Liver (tissue), 9 donors: ENCODE results near the gene GCNT4. TPM values are rescaled to one million over a fixed set of nuclear protein-coding genes. Genes with fewer than 3 reads are reported as not detected.

Experiments
- DNase-seq: peaks from one replicate; pipeline ENCODE4 v3.0.0-alpha.2; 2017; ENCODE audit warnings: low spot score
- H3K27ac ChIP-seq, 2 donors: one replicate each; pipeline ENCODE4 v1.7.0; 2013; ENCODE audit warnings: inconsistent platforms in 2 of 2, low read length in 2 of 2, control low read depth in 1 of 2, low read depth in 1 of 2, mild to moderate bottlenecking in 1 of 2
- H3K27me3 ChIP-seq, 4 donors: one replicate each; pipeline versions ENCODE4 v1.6.1 to v1.7.0; 2013; ENCODE audit warnings: low read length in 3 of 4, inconsistent platforms in 1 of 4, mild to moderate bottlenecking in 1 of 4, moderate library complexity in 1 of 4; ENCODE audit not compliant: control insufficient read depth in 4 of 4, insufficient read depth in 4 of 4
- H3K36me3 ChIP-seq, 4 donors: one replicate each; pipeline versions ENCODE4 v1.6.1 to v1.7.0; 2013; ENCODE audit warnings: low read length in 3 of 4, mild to moderate bottlenecking in 3 of 4, low read depth in 1 of 4, moderate library complexity in 1 of 4; ENCODE audit not compliant: control insufficient read depth in 4 of 4, insufficient read depth in 3 of 4
- H3K4me1 ChIP-seq, 4 donors: one replicate each; pipeline versions ENCODE4 v1.6.1 to v1.7.0; 2013; ENCODE audit warnings: low read length in 3 of 4, mild to moderate bottlenecking in 3 of 4, moderate library complexity in 1 of 4; ENCODE audit not compliant: control insufficient read depth in 4 of 4, insufficient read depth in 4 of 4
- H3K4me3 ChIP-seq, 3 donors: one replicate each; pipeline versions ENCODE4 v1.6.1 to v1.7.0; 2013; ENCODE audit warnings: low read length in 3 of 3, control low read depth in 1 of 3, low read depth in 1 of 3, mild to moderate bottlenecking in 1 of 3
- H3K9ac ChIP-seq, 2 donors: one replicate each; pipeline ENCODE4 v1.7.0; 2013; ENCODE audit warnings: low read length in 2 of 2, mild to moderate bottlenecking in 2 of 2, moderate library complexity in 2 of 2, control low read depth in 1 of 2, low read depth in 1 of 2
- H3K9me3 ChIP-seq, 4 donors: one replicate each; pipeline versions ENCODE4 v1.6.1 to v1.7.0; 2013; ENCODE audit warnings: low read length in 3 of 4; ENCODE audit not compliant: control insufficient read depth in 4 of 4
- EGR1 ChIP-seq, 2 donors: IDR thresholded peaks; 2 replicates each; pipeline ENCODE4 v1.6.1; 2016 to 2018; ENCODE audit warnings: antibody characterized with exemption in 2 of 2, low read depth in 2 of 2
- FOXA2 ChIP-seq: IDR thresholded peaks from 2 replicates; pipeline ENCODE4 v1.6.1; 2016; ENCODE audit warnings: antibody characterized with exemption
- GABPA ChIP-seq, 2 donors: IDR thresholded peaks in 1 of 2; conservative IDR thresholded peaks in 1 of 2; 2 replicates each; pipeline ENCODE4 v1.6.1; 2016; ENCODE audit warnings: antibody characterized with exemption in 2 of 2, mild to moderate bottlenecking in 1 of 2, moderate library complexity in 1 of 2
- HNF4A ChIP-seq, 2 donors: conservative IDR thresholded peaks; 2 replicates each; pipeline ENCODE4 v1.6.1; 2016; ENCODE audit warnings: antibody characterized with exemption in 2 of 2, mild to moderate bottlenecking in 2 of 2
- HNF4G ChIP-seq: IDR thresholded peaks from 2 replicates; pipeline ENCODE4 v1.6.1; 2016; ENCODE audit warnings: antibody characterized with exemption
- JUND ChIP-seq, 2 donors: IDR thresholded peaks; 2 replicates each; pipeline ENCODE4 v1.6.1; 2016; ENCODE audit warnings: antibody characterized with exemption in 2 of 2
- NR2F2 ChIP-seq: IDR thresholded peaks from 2 replicates; pipeline ENCODE4 v1.6.1; 2016; ENCODE audit warnings: antibody characterized with exemption
- RAD21 ChIP-seq, 2 donors: IDR thresholded peaks; 2 replicates each; pipeline ENCODE4 v1.6.1; 2016; ENCODE audit warnings: antibody characterized with exemption in 2 of 2, mild to moderate bottlenecking in 2 of 2
- RXRA ChIP-seq, 2 donors: IDR thresholded peaks; 2 replicates each; pipeline ENCODE4 v1.6.1; 2017 to 2018; ENCODE audit warnings: antibody characterized with exemption in 2 of 2, mild to moderate bottlenecking in 1 of 2
- SP1 ChIP-seq: IDR thresholded peaks from 2 replicates; pipeline ENCODE4 v1.6.1; 2018; ENCODE audit warnings: antibody characterized with exemption, mild to moderate bottlenecking
- TAF1 ChIP-seq: conservative IDR thresholded peaks from 2 replicates; pipeline ENCODE4 v1.6.1; 2016; ENCODE audit warnings: antibody characterized with exemption, mild to moderate bottlenecking
- YY1 ChIP-seq: IDR thresholded peaks from 2 replicates; pipeline ENCODE4 v1.6.1; 2016; ENCODE audit warnings: antibody characterized with exemption, mild to moderate bottlenecking
- ZBTB33 ChIP-seq: IDR thresholded peaks from 2 replicates; pipeline ENCODE4 v1.6.1; 2016; ENCODE audit warnings: antibody characterized with exemption
- WGBS: extraction: QIAGEN DNeasy Blood & Tissue Kit; methylation state at CpG from one replicate; pipeline ENCODE4 v1.1.7; 2013; 5-methylcytosine and 5-hydroxymethylcytosine counted together
- polyA plus RNA-seq, 2 donors: library from polyadenylated mRNA; stranded (reverse) in 1 of 2; unstranded in 1 of 2; fragments of 200-250 nt in 1 of 2; fragments of >200 nt in 1 of 2; fragmentation: Nextera tagmentation in 1 of 2; extraction: Ambion mirVana in 1 of 2; gene quantifications; one replicate each; pipeline versions ENCODE4 v1.2.1 to v1.2.3, GENCODE V29; 2013 to 2015
- total RNA-seq, 2 donors: library from RNA; depleted of rRNA; stranded (reverse); fragments of >200 nt; gene quantifications; one replicate each; pipeline ENCODE4 v1.2.3, GENCODE V29; 2014
- TF ChIP-seq, protein P1 (sequence below): fragments of 150-350 bp; IDR thresholded peaks from 2 replicates; pipeline ENCODE4 v1.5.1; 2017; ENCODE audit warnings: improper control_type of control experiment, low read depth, low read length; ENCODE audit not compliant: missing input control
- TF ChIP-seq, protein P2 (sequence below): IDR thresholded peaks from 2 replicates; pipeline ENCODE4 v1.6.1; 2016; ENCODE audit warnings: antibody characterized with exemption, mild to moderate bottlenecking
- donor health status: healthy.
- donor health status: healthy.
- donor health status: healthy.
- donor health status: healthy.
- donor health status: healthy.

The GCNT4 gene
- total and polyA plus RNA-seq, 4 donors = 0.25 to 1.3 (median 0.39) TPM

GRCh38 chr5:75043633-75044264 is 8.6 kb downstream of the GCNT4 start:
- Histone ChIP-seq H3K27ac (no peak overlapping the region), H3K36me3 (no peaks in the 10 kb centered on the region), H3K9me3 (no peaks in the 10 kb centered on the region), H3K9ac (no peak overlapping the region), H3K4me1 (peaks cover 0 to 10% (median 2%) of the 10 kb centered on the region in 4 donors), H3K27me3 (no peaks in the 10 kb centered on the region), H3K4me3 (no peak overlapping the region)
- WGBS = 88% methylated on average over 7 of the region's 7 CpGs
- DNase-seq = no peak
- TF ChIP-seq SP1 = no peak
- TF ChIP-seq JUND (IDR thresholded peaks at IDR 0.05) = no peak
- TF ChIP-seq NR2F2 = no peak
- TF ChIP-seq RXRA (IDR thresholded peaks at IDR 0.05) = no peak
- TF ChIP-seq EGR1 (IDR thresholded peaks at IDR 0.05; ENCODE audit: low read depth in 2 of 2) = no peak
- TF ChIP-seq, protein P1, sequence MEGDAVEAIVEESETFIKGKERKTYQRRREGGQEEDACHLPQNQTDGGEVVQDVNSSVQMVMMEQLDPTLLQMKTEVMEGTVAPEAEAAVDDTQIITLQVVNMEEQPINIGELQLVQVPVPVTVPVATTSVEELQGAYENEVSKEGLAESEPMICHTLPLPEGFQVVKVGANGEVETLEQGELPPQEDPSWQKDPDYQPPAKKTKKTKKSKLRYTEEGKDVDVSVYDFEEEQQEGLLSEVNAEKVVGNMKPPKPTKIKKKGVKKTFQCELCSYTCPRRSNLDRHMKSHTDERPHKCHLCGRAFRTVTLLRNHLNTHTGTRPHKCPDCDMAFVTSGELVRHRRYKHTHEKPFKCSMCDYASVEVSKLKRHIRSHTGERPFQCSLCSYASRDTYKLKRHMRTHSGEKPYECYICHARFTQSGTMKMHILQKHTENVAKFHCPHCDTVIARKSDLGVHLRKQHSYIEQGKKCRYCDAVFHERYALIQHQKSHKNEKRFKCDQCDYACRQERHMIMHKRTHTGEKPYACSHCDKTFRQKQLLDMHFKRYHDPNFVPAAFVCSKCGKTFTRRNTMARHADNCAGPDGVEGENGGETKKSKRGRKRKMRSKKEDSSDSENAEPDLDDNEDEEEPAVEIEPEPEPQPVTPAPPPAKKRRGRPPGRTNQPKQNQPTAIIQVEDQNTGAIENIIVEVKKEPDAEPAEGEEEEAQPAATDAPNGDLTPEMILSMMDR = no peak
- TF ChIP-seq HNF4G = no peak
- no peak for TF ChIP-seq HNF4A (conservative IDR thresholded peaks at IDR 0.05)
- no peak for TF ChIP-seq YY1
- no peak for TF ChIP-seq ZBTB33
- TF ChIP-seq, protein P2, sequence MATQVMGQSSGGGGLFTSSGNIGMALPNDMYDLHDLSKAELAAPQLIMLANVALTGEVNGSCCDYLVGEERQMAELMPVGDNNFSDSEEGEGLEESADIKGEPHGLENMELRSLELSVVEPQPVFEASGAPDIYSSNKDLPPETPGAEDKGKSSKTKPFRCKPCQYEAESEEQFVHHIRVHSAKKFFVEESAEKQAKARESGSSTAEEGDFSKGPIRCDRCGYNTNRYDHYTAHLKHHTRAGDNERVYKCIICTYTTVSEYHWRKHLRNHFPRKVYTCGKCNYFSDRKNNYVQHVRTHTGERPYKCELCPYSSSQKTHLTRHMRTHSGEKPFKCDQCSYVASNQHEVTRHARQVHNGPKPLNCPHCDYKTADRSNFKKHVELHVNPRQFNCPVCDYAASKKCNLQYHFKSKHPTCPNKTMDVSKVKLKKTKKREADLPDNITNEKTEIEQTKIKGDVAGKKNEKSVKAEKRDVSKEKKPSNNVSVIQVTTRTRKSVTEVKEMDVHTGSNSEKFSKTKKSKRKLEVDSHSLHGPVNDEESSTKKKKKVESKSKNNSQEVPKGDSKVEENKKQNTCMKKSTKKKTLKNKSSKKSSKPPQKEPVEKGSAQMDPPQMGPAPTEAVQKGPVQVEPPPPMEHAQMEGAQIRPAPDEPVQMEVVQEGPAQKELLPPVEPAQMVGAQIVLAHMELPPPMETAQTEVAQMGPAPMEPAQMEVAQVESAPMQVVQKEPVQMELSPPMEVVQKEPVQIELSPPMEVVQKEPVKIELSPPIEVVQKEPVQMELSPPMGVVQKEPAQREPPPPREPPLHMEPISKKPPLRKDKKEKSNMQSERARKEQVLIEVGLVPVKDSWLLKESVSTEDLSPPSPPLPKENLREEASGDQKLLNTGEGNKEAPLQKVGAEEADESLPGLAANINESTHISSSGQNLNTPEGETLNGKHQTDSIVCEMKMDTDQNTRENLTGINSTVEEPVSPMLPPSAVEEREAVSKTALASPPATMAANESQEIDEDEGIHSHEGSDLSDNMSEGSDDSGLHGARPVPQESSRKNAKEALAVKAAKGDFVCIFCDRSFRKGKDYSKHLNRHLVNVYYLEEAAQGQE = no peak
- TF ChIP-seq RAD21 (IDR thresholded peaks at IDR 0.05) = no peak

GRCh38 chr5:75042522-75042921 is 9.8 kb downstream of the GCNT4 start:
- Histone ChIP-seq H3K36me3 (no peaks in the 10 kb centered on the region), H3K9ac (no peak overlapping the region), H3K27me3 (no peaks in the 10 kb centered on the region), H3K27ac (no peak overlapping the region), H3K4me3 (no peak overlapping the region), H3K4me1 (peaks cover 0 to 10% (median 2%) of the 10 kb centered on the region in 4 donors), H3K9me3 (no peaks in the 10 kb centered on the region)
- no peak for DNase-seq
- 92% methylated on average over 1 of the region's 1 CpG for WGBS
- TF ChIP-seq GABPA (IDR thresholded peaks at IDR 0.05 in 1 of 2, conservative IDR thresholded peaks at IDR 0.05 in 1 of 2) = no peak
- TF ChIP-seq FOXA2 = no peak
- TF ChIP-seq SP1 = no peak
- no peak for TF ChIP-seq YY1
- no peak for TF ChIP-seq EGR1 (IDR thresholded peaks at IDR 0.05; ENCODE audit: low read depth in 2 of 2)
- TF ChIP-seq, protein P1 = no peak
- no peak for TF ChIP-seq HNF4A (conservative IDR thresholded peaks at IDR 0.05)
- TF ChIP-seq ZBTB33 = no peak
- no peak for TF ChIP-seq TAF1
- TF ChIP-seq RAD21 (IDR thresholded peaks at IDR 0.05) = no peak
- TF ChIP-seq, protein P2 = no peak
- no peak for TF ChIP-seq HNF4G
